Gastrocnemius medialis (tissue), 4 donors: ENCODE results near the gene INHA.

Experiments
- CTCF ChIP-seq, 5 experiments: fragments of 450-650 bp in 3 of 5; fragments of 200-600 bp in 2 of 5; sonication (generic) in 2 of 5; IDR thresholded peaks in 4 of 5; conservative IDR thresholded peaks in 1 of 5; 1 replicate in 4 of 5; 2 replicates in 1 of 5; pipeline ENCODE4 v1.5.1; 2016 to 2019; ENCODE audit warnings: antibody characterized with exemption in 5 of 5, mild to moderate bottlenecking in 3 of 5, moderate library complexity in 3 of 5
- POLR2A ChIP-seq, 2 donors: fragments of 450-650 bp; IDR thresholded peaks; one replicate each; pipeline ENCODE4 v1.6.1; 2017; ENCODE audit warnings: antibody characterized with exemption in 2 of 2, mild to moderate bottlenecking in 2 of 2, moderate library complexity in 2 of 2

- no peak for TF ChIP-seq CTCF (IDR thresholded peaks at IDR 0.05 in 4 of 5, conservative IDR thresholded peaks at IDR 0.05 in 1 of 5)
- no peak for TF ChIP-seq POLR2A (IDR thresholded peaks at IDR 0.05)
Measured at GRCh38 chr2:219553463-219553963, 18.6 kb upstream of the INHA start.
